Glomerular visceral epithelial cell (primary cell): ENCODE results near the gene SERPINA3.
"Not testable (repeated sequence)": the region's sequence is repeated elsewhere in the genome, so short reads cannot be mapped to it uniquely, and the experiment has no call there.

ENCODE experiments used
- DNase-seq: peaks from one replicate; pipeline ENCODE4 v3.0.0-alpha.2; 2016; ENCODE audit errors: extremely low spot score

Gene SERPINA3

DNA sequence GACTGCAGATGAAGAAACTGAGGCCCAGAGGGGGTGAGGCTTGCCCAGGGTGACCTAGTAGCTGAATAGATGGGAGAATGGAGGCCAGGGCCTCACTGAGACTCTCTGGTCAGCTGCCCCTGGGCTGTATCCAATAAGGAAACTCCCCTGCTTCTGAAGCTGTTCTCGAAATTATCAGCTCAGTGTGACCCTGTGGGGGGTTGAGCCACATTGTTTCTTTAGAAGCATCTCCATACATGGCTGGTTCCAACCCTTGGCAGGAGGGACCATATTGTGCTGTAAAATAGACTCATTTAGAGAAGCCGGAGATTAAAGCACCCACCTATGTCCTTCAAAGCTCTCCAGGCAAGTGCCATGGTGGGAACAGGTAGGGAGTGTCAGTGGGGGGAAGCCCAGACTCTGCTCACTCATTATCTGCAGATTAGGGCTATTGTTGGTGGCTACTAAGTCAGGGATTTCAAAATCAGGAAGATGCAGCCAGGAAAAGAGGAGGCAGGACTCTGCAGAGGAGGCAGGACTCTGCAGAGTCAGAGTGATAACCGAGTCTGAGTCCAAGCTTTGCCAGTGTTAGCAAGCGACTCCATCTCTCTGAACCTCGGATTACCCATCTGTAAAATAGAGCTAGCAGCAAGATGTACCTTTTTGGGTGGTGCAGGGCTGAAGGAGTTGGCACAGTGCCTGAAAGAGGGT is 27.5 kb upstream of the SERPINA3 start:
- DNase-seq = no peak

DNA sequence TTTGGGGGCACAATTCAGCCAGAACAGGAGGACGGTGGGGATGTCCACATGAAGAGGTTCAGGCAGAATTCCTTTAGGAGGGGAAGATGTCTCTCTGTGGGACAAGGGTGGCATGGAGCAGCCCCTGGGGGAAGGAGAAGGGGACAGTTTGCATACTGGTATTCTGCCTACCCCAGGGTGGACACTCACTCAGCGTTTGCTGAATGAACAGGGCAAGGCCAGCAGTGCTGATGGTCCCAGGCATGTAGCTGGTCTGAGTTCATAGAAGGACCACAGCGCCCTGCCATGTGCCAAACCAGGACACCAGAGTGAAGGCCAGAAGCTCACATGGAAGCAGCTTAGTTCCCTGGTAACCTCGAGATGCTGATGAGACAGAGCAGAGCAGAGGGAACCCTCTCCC is 25.6 kb upstream of the SERPINA3 start:
- DNase-seq = no peak

DNA sequence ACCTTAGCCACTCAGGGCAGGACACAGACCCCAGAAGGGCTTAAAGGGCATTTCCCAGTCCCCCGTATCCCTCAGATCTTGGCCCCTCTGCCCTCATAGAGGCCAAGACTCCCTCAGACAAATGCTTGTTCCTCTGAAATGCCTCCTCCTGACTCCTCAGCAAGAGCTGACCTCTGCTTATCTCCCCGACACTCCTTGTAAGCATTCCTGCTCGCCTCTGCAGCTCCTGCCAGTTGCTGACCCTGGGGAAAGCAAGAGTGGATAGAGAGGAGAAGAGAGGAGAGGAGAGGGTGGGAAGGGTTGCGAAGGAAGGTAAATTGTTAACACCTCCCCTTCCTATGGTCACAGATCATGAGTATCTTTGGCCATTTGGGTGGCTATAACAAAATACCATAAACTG is 23.9 kb upstream of the SERPINA3 start:
- DNase-seq = no peak

DNA sequence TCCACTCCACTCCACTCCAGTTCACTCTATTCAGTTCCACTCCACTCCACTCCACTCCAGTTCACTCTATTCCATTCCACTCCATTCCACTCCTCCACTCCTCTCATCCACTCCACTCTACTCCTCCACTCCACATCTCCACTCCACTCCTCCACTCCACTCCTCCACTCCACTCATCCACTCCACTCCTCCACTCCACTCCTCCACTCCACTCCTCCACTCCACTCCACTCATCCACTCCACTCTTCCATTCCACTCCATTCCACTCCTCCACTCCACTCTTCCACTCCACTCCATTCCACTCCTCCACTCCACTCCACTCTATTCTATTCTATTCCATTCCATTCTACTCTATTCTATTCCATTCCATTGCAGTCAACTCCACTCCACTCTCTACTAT is 21.1 kb upstream of the SERPINA3 start:
- DNase-seq = no peak

DNA sequence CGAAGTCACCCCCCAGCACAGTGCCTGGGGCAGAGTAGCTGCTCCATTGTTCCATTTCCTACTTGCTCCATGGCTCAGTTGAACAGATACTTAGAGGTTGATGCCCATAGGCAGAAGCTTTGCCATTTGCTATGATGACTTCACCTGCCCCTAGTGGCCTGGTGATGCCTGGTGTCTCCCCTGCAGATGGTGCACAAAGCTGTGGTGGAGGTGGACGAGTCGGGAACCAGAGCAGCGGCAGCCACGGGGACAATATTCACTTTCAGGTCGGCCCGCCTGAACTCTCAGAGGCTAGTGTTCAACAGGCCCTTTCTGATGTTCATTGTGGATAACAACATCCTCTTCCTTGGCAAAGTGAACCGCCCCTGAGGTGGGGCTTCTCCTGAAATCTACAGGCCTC is 20.3 kb upstream of the SERPINA3 start:
- DNase-seq = no peak

DNA sequence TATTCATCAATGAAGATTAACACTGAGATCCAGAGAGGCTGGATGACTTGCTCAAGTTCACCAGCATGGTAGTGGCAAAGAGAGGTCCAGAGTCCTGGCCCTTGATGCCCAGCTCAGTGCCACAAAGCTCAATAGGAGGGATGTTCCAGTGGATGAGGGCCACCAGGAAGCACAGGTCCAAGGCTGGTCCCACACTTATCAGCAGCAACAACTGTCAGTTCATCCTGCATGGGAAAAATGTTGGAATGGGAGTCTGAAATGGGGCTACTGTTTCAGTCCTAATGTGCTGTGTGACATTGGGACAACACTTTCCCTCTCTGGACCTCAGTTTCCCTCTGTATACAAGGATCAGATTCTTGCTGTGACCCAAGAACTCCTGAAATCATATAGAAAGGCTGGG is 19.7 kb upstream of the SERPINA3 start:
- DNase-seq = no peak

DNA sequence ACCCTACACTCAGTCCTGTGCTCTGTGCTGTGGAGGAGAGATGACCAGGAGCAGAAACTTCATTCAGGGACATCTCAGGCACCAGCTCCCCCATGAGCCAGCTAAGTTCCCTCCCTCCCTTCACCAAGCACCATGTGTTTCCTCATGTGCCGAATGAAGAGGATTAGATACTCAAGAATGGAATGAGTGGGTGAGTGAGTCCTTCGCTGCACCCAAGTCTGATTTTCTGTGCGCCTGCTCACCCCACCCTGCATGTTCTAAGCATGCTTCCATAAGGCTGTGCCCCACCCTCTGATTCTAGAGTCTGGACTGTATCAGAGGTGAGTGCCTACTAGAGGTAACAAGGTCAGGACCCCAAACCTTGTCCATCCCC is 18.8 kb upstream of the SERPINA3 start:
- no peak for DNase-seq

DNA sequence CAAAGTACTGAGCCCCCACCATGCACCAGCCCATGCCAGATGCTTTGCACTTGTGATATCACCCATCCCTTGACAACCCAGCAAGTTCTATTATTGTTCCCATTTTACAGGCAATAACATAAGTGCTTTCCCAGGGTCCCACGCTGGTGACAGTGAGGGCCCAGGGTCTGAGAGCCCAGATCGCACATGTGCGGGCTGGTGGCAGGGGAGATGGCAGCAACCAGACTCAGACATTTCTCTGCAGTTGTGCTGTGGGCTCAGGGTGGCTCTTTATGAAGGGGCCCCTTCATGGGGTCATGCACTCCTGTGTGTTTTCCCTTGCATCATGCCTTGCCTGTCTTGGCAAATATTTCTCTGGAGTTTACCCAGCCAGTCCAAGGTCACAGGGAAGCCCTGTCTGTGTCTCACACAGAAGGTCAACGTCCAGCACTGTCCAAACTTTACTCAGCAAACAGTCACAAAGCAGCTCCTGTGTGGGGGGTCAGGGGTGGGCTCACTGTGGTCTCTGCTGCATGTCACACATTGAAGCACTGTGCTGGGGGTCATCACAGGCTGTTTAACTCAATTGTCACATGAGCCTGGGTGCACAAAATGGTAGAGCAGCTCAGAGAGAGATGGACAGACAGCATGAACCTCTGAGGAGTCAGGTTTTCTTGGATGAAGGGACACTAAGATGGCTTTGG is 18.3 kb upstream of the SERPINA3 start:
- no peak for DNase-seq

DNA sequence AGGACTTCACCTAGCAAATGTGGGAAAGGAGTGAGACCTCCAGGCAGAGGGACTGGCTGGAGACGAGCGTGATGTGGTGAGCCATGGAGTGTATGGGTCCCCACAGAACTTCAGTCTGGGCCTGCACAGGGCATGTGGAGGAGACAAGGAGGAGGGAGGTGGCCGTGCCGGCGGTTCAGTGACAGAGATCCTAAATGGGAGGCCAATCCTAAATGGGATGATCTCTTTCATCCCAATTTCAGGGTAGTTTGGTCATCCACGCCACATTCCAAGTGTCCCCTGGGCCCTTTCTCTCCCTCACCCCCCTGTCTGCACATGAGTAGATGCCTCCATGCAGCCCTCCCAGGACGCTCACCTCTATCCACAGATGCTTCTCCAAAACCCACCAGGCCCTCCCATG is 17.8 kb upstream of the SERPINA3 start:
- no peak for DNase-seq

DNA sequence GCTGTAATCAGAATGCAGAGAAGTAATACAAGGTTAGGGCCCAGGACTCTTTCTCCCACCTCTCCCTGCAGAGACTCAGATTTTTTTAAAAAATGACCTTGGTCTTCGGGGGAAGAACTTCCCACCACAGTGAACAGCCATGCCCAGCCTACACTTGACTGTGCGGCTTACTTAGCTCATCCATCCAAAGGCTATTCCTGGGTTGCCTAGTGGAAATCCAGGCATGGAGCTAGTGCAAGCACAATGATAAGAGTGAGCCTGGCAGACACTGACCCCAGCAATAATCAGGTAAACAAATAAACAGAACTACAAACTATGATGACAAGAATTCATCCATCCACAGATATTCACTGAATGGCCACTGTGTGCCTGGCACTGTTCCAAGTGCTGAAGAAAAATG is 16.3 kb upstream of the SERPINA3 start:
- no peak for DNase-seq

DNA sequence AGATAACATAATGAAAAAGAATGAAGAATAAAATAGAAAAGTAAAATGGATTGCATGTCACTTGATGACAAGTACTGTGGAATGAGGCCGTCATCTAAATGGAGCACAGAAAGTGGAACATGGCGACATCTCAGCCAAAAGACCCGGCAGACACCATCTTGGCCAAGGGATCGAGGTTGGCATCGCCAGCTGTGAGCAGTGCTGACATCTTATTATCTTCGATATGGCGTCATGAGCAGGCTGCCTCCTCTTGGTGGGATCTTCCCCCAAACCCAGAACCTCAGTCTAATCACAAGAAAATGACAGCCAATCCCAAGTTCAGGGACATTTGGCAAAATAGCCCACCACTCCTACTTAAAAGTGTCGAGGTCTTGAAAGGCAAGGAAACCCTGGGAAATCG is 15.8 kb upstream of the SERPINA3 start:
- no peak for DNase-seq

DNA sequence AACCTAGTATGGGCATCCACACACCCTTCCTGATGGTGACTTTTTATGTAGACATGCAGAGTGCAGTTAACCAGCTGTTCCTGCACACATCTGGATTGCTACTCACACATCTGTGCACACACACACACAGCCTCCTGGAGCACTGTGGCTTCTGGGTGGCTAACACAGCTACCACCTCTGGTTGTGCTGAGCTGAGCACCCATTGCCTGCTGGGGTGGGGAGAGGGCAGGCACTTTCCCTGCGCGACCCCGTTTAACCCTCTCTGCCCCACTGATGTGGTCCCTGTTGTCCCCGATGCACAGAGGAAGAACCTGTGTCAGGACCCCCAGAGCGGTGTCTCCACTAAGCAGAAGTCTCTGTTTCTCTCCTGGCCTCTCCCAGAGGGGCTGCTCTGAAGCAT is 14.4 kb upstream of the SERPINA3 start:
- DNase-seq = no peak

DNA sequence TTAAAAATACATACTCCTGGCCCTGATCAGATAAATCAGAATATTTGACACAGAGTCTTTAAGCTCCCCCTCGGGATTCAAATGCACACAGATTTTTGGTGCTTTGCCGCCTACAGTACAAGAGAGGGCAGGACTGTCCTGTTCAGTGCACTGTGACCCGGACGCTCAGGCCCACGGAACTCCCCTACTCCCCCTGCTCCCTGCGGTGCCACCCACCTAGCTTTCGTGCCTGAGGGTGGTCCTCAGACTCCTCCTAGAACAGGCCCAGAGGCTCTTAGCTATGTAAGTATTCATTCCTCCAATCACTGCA is 13.7 kb upstream of the SERPINA3 start:
- no peak for DNase-seq

DNA sequence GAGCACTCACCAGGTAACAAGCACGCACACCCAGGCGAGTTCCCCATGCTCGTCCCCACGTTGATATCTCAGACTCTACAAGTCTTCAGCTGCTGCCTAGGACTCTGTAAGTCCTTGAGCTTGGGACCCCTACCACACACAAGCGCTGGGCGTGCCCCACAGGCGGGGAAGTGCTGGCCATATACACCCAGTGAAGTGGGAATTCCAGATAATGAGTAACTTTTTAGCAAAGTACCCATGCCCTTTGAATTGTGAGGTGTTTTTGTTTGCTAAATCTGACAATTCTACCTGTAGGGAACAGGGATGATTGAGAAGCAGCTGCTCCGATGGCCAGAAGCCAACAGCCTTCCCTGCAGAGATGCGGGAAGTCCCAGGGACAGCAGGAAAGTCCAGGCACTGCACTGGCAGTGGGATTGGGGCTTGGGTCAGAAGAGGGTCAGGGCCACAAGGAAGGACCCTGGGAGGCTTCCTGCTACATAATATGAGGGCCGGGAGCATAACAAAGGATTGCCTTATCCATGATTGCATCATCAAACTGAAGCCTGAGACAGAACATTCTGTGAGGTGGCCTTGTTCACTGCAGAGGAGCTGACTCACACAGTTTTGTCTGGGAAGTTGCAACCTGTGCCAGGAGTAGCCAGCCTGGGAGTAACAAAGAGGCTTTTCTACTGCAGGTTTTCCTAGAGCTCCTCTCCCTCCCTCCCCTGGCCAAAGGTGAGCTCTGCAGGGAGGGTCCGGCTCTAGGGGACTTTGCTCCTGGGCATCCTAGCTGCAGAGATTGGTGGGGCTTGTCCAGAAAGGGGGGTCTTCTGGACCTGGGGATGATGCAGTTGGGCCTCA is 13.2 kb upstream of the SERPINA3 start:
- DNase-seq = peak; percentile 87

DNA sequence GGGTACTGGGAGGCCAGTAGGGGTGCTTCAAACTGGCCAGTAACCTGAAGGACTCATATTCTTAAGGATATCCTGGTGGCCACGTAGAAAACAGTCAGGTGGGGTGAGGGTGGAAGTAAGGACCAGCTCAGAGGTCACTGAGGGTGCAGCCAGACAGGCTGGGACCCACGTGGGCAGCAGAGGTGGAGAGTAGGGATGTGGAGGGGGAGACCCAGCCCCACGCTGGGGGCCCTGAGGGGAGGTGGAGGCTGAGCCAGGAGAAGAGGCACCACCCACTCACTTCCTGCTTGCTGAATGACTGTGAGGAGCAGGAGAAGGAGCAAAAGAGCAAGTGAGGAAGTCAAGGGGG is 12.6 kb upstream of the SERPINA3 start:
- no peak for DNase-seq

DNA sequence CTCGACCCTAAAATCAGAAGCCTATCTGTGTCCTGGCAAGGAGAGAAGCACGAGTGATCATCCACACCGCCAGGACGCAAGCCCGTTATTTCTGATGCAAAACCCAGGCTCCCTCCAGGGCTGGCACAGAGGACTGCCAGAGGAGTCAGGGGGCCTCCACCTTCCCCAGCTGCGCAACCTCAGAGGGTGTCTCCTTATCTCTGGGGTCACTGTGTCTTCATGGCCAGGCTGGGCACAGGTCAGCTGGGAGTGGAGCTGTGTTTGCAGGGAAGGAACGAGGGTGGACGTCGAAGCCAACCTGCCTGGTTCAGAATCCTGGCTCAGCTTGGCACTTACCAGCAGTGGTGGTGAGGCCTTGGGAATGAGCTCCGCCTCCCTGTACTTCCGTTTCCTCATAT is 12.0 kb upstream of the SERPINA3 start:
- DNase-seq = no peak

DNA sequence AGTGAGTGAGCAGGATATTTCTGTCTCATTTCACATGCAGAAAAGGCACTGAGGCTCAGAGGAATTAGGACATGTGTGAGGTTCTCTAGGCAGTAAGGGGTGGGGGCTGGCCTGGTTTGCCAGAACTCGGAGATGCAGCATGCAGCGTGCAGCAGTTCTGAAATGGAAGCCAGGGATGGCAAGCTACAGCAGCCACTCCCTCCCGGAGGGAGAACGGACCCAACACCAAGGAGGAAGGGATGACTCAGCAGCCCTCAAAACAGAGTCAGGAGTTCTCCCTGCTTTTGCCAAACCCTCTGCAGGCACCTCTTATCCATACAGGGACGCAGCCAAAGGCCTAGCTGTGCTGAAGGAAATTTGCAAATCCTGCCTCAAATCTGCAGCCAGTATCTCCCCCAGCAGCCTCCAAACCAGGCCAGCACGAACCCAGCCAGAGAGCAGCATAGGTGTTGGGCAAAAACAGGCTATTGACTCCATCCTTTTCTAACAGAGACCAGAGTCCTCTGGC is 10.3 kb upstream of the SERPINA3 start:
- DNase-seq = peak; percentile 42

DNA sequence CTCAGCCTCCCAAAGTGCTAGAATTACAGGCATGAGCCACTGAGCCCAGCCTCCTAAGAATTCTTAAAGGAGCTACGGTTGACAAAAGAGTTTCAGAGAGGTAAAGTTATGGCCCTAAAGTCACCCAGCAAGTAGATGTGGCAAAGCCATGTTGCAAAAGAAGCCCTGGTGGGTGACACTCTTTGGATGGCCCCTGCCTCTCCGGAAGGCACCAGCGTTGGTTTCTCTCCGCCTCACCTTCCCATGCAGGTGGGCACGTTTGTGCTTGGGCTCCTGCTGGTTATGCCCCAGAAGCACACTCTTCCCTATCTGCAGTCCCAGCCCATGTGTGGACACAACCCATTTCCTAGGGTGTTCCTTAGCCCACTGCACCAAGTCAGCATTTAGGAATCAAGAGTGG is 9.5 kb upstream of the SERPINA3 start:
- no peak for DNase-seq

DNA sequence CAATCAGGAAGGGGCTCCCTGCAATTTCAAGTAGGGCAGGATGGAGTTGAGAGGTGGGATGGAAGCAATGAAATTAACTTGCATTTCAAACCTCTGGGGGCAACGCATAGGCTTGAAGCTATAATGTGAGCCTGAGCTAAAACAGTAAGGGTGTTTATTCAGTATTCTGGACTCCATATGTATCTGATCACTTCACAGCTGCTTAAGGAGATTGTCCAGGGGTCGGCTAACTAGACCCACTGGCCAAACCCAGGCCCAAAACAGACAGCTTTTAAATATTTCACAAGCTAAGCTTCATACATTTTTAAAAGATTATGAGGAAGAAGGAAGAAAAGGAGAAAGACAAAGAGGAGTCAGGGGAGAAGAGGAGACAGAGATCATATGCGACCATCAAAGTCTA is 6.8 kb upstream of the SERPINA3 start:
- no peak for DNase-seq

DNA sequence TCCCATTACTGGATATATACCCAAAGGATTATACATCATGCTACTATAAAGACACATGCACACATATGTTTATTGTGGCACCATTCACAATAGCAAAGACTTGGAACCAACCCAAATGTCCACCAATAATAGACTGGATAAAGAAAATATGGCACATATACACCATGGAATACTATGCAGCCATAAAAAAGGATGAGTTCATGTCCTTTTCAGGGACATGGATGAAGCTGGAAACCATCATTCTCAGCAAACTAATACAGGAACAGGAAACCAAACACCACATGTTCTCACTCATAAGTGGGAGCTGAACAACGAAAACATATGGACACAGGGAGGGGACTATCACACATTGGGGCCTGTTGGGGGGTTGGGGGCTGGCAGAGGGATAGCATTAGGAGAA is 3.2 kb upstream of the SERPINA3 start:
- not testable (repeated sequence) for DNase-seq

DNA sequence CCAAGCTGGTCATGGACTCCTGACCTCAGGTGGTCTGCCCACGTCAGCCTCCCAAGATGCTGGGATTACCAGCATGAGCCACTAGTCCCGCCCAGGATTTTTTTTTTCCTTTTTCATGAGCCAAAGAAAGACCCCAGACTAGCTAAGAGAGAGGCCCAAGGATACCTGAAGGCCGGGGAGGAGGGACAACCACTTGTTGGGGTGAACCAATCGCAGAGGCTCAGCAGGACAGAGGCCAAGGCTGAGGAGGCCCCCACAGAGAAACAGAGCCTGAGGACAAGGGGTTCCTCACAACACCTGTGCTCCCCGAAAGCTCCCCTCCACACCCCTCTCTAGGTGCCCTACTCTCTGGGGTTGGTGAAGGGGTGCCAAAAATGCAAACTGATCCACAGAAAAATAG is 1.0 kb upstream of the SERPINA3 start:
- DNase-seq = no peak

DNA sequence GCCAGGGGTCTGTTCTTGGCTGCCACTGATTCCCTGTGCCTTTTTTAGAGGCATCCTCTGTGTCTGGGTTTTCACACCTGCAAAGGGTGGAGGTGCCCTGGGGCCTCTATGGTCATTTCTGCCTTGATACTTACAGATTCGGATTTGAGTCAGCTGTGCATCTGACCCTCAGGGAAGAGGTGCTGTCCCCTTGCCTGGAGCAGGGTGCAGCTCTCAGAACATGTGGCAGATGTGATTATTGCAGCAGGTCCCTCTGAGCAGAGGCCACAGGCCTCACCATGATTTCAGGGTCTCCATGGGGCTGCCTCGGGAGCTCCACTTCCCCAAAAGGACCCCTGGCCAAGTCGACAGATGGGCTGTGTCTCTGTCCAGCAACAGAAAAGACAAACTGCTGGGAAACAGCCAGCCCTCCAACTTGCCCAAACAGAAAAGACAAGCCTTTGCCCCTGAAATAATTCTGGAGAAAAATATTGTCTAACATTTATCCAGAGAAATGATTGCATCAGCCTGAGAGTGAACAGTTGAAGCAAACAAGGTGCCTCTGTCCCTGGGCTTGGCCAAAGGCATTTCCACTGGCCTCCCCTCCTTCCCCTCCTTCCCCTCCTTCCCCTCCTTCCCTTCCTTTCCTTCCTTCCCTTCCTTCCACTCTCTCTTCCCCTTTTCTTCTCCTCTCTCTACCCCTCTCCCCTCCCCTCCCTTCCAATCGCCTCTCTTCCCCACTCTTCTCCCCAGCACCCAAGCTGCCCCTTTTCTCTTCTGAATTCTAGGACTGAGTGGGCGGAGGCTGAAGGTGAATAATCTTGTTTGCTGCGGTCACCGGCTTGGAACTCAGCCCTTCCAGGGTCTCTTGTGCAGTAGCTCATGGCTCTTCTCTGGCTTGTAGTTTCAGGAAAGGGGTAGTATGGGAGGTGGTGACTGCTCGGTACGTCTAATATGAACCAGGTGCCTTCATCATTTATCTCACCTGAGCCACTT is 676 bp downstream of the SERPINA3 start:
- DNase-seq = no peak
